A549 treated with GW870086 at 1 μM for 4 hours (cell line): ENCODE measurements around the gene MIF4GD. TPM values are rescaled to one million over a fixed set of nuclear protein-coding genes. Genes with fewer than 3 reads are reported as not detected.

ENCODE experiments used
- total RNA-seq: library from RNA; stranded (reverse); fragments of 200-300 nt; extraction: Qiagen RNA extraction; gene quantifications from 5 replicates; pipeline ENCODE4 v1.2.3, GENCODE V29; 2022; ENCODE audit warnings: low read depth

Gene MIF4GD
- total RNA-seq = 31.2 to 36.9 TPM (median 34.7 TPM) in 5 replicates

GRCh38 chr17:75270966-75271232 lies at the start of gene MIF4GD:
Gene MIF4GD, minus strand, starts transcription at chr17:75271231. Its CDS starts 1,036 bp downstream, at chr17:75270195.

GRCh38 chr17:75289115-75289831 lies 18.2 kb upstream of the MIF4GD start, which contains the start of gene SLC25A19:
Gene SLC25A19, minus strand, starts transcription at chr17:75289433. Its CDS starts 2,669 bp downstream, at chr17:75286764.

GRCh38 chr17:75261336-75262111 lies 9.5 kb downstream of the MIF4GD start, which contains the start of the genes GGA3 and MRPS7:
Gene GGA3, minus strand, starts transcription at chr17:75261606. Its CDS starts 19 bp downstream, at chr17:75261587.
Gene MRPS7, plus strand, starts transcription at chr17:75261879. Its CDS starts 22 bp downstream, at chr17:75261901.

Other genes with a start within 250 kb of the MIF4GD start
- gene ATP5PD, start 224.3 kb downstream of the MIF4GD start, total RNA-seq = 492 to 570 TPM (median 501 TPM) in 5 replicates
- 27.5 to 32.0 TPM (median 31.1 TPM) in 5 replicates for gene KCTD2, start 224.0 kb downstream of the MIF4GD start, total RNA-seq
- gene SLC16A5, start 183.3 kb downstream of the MIF4GD start, total RNA-seq = 26.1 to 36.0 TPM (median 31.7 TPM) in 5 replicates
- gene ARMC7, start 161.3 kb downstream of the MIF4GD start, total RNA-seq = 17.1 to 20.9 TPM (median 18.8 TPM) in 5 replicates
- gene NT5C, start 139.5 kb downstream of the MIF4GD start, total RNA-seq = 89.6 to 134 TPM (median 128 TPM) in 5 replicates
- 739 to 848 TPM (median 789 TPM) in 5 replicates for gene JPT1, start 116.7 kb downstream of the MIF4GD start, total RNA-seq
- gene SUMO2, start 88.3 kb downstream of the MIF4GD start, total RNA-seq = 289 to 400 TPM (median 383 TPM) in 5 replicates
- 92.5 to 107 TPM (median 99.5 TPM) in 5 replicates for gene NUP85, start 65.6 kb downstream of the MIF4GD start, total RNA-seq
- gene GGA3, start 9.6 kb downstream of the MIF4GD start, total RNA-seq = 22.1 to 30.9 TPM (median 28.0 TPM) in 5 replicates
- 147 to 182 TPM (median 171 TPM) in 5 replicates for gene MRPS7, start 9.4 kb downstream of the MIF4GD start, total RNA-seq
- gene SLC25A19, start 18.2 kb upstream of the MIF4GD start, total RNA-seq = 16.2 to 19.6 TPM (median 18.6 TPM) in 5 replicates
- 87.9 to 114 TPM (median 99.8 TPM) in 5 replicates for gene GRB2, start 134.4 kb upstream of the MIF4GD start, total RNA-seq
- gene TMEM94, start 185.4 kb upstream of the MIF4GD start, total RNA-seq = 38.2 to 53.1 TPM (median 46.0 TPM) in 5 replicates
- gene CASKIN2, start 244.3 kb upstream of the MIF4GD start, total RNA-seq = 7.2 to 13.6 TPM (median 11.7 TPM) in 5 replicates
- gene TSEN54, start 245.3 kb upstream of the MIF4GD start, total RNA-seq = 30.7 to 45.6 TPM (median 42.3 TPM) in 5 replicates